GM19193 (cell line): Measurements from ENCODE around the gene IL20.

Experiments
- POLR2A ChIP-seq: IDR thresholded peaks from 4 replicates; pipeline ENCODE4 v1.6.1; 2011; ENCODE audit not compliant: insufficient read depth, insufficient read length; ENCODE audit errors: extremely low read depth

Gene IL20

GRCh38 chr1:206856674-206857464 lies 8.6 kb upstream of the IL20 start:
- no peak for TF ChIP-seq POLR2A

DNA sequence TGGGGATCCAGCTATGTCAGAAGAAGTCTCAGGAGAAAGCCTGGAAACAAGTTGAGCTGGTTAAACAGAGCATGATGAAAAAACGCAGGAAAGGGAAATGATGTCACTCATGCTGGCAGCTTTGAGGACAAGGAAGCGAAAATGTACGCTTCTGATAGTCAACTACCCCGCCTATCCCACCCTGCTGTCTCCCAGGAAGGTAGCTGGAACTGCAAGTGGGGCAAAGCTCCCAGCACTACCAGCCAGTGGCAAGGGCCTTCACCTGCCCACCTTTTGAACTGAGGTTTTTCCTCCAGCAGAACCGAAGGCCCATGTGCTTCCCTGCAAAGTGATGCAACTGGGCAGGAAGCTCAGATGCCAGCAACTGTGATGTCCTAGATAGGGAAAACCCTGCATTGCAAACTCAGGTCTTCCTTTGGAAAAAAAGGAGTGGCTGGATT lies 6.3 kb upstream of the IL20 start:
- TF ChIP-seq POLR2A: no peak

GRCh38 chr1:206860165-206860564 lies 5.3 kb upstream of the IL20 start:
- TF ChIP-seq POLR2A: no peak

DNA sequence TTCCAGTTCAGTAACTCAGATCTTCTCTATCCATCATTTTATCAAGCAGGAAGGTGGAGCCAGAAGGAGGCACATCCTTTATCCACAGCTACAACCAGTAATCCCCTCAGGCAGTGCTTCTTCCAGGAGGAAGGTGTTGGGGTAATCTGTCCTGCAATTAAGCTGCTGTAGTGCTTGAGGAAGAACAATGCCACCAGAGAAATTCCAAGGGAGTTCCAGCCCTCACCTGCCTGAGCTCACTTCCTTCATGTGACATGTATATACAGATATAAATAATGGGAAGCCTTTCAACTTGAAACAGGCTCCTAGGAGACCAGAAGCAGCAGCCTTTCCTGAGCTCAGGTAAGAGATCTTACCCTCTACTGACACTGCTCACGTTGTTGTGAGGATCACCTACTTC lies 2.2 kb upstream of the IL20 start:
- TF ChIP-seq POLR2A: no peak

- TF ChIP-seq POLR2A: no peak
Measured at GRCh38 chr1:206866062-206866461, 639 bp downstream of the IL20 start.

- TF ChIP-seq POLR2A: no peak
Measured at GRCh38 chr1:206867239-206867638, 1.8 kb downstream of the IL20 start.

DNA sequence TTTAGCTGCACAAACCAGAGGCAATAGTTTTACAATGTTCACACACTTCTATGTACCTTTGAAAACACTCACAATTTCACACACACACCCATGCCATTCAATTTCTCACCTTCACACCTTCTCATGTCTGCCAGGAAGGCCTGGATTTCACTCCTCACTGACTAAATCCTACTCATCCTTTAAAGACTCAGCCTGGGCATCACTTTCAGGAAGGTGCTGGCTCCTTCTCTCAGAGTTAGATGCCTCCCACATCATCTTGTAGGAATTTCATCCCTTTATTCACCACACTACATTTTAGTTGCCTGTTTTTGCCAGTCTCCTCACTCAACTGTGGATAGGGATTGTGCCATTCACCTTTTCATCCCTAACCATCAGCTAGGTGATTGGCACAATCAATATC lies 2.3 kb downstream of the IL20 start:
- TF ChIP-seq POLR2A: no peak

- TF ChIP-seq POLR2A: no peak
Measured at GRCh38 chr1:206868264-206868663, 2.8 kb downstream of the IL20 start.

DNA sequence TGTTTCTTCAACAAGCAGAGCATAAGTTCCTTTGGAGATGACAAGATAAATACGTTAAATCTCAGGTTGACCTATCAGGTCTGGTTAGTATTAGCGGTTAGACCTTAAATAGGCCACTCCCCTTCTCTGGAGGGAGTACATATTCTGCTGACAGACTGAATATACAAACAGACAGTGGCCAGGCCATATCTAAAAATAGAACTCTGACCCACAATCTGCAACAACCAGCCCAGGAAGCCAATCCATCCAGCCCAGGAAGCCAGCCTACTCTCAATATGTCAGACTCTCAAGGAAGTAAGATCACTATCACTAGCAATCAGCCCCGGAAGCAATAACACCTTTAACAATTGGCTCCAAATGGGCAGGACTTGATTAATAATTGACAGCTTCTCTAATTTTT lies 6.7 kb downstream of the IL20 start:
- TF ChIP-seq POLR2A: no peak

DNA sequence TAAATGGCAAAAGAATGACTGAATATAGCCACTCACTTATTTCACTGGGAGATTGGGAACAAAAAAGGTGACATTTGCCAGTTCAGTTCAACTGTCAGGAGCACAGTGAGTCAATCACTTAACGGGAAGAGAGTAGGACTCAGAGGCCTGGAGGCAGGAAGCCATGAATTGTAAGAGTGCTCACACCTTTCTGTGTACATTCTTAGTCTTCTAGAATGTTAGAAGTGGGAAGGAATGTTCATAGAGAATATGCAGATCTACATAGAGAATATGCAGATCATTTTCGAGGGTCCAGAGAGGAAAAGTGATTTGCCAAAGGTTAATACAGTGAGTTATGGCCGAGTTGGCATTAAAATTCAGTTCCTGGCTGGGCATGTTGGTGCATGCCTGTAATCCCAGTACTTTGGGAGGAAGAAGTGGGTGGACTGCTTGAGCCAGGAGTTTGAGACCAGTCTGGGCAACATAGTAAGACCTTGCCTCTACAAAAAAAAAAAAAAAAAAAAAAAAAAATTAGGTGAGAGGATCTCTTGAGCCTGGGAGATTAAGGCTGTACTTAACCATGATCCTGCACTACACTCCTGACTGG lies 8.3 kb downstream of the IL20 start:
- TF ChIP-seq POLR2A: no peak

- no peak for TF ChIP-seq POLR2A
Measured at GRCh38 chr1:206875752-206876377, 10.4 kb downstream of the IL20 start.

DNA sequence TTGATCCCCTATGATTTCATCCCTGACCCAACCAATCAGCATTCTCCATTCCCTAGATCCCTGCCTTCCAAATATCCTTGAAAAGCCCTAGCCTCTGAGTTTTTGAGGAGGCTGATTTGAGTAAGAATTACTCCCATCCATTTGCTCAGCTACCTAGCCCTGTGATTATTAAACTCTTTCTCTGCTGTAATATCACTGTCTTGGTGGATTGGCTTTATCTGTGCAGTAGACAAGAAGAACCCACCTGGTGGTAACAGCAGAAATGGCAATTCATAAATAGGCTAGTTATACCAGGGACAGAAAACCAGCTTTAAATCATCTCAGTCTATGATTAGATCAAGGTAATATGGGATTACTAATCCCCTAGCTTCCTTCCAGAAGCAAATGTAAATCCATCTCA lies 13.0 kb downstream of the IL20 start:
- TF ChIP-seq POLR2A: no peak

GRCh38 chr1:206880314-206880713 lies 14.9 kb downstream of the IL20 start:
- TF ChIP-seq POLR2A: no peak

DNA sequence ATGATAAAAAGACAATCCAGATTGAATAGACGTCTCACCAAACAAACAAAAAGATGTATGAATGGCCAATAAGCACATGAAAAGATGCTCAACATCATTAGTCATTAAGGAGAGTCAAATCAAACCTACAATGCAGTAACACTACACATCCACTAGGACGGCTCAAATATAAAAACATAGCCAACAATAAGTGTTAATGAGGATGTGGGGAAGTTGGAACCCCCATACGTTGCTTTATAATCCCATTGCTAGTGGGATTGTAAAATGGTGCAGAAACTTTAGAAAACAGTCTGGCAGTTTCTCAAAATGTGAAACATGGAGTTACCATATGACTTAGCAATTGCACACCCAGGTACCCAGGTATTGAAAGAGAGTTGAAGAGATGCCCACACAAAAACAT lies 17.1 kb downstream of the IL20 start:
- no peak for TF ChIP-seq POLR2A

GRCh38 chr1:206883160-206883559 lies 17.7 kb downstream of the IL20 start:
- TF ChIP-seq POLR2A: no peak

DNA sequence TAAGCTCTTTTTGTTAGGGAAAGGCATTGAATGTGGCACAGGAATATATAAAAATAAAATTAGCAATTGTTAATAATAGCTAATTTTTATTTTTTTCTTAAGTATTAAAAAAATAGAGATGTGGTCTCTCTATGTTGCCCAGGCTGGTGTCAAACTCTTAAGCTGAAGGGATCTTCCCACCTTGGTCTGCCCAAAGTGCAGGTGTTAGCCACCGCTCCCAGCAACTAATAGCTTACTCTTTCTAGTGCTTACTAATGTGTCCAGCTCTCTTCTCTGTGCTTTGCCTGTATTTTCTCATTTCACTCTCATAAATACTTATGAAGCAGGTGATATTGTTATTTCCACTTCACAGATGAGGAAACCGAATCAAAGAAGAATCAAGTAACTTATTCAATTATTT lies 18.5 kb downstream of the IL20 start:
- no peak for TF ChIP-seq POLR2A

- TF ChIP-seq POLR2A: no peak
Measured at GRCh38 chr1:206885341-206886060, 20.1 kb downstream of the IL20 start.
